ENCODE results near the gene EHMT1. TPM values are rescaled to one million over a fixed set of nuclear protein-coding genes. Genes with fewer than 3 reads are reported as not detected.

Gene EHMT1
- total and polyA plus RNA-seq, 2 of the 8 experiments (the other 6 are each of a cell fraction or from before 2014, with no cell fraction given) = 95.7 to 163 TPM

GRCh38 chr9:137643921-137644320, 25.1 kb downstream of the EHMT1 start (continued):
- TF ChIP-seq KDM1A (IDR thresholded peaks at IDR 0.05; ENCODE audit: borderline replicate concordance, low read length) (no peak), CHD1 (IDR thresholded peaks at IDR 0.05; ENCODE audit: low read depth, low read length) (no peak), GABPA (IDR thresholded peaks at IDR 0.05; ENCODE audit: borderline replicate concordance, insufficient read depth, low read length) (no peak), BRCA1 (IDR thresholded peaks at IDR 0.05; ENCODE audit: low read depth, low read length) (no peak)

Data from H1 (cell line).